SK-N-DZ (cell line): ENCODE results near the gene SRRT.

Experiments used
- DNase-seq: peaks from one replicate; pipeline ENCODE4 v3.0.0-alpha.2; 2015; ENCODE audit warnings: low spot score

Gene SRRT

GRCh38 chr7:100881136-100881535 lies 6.2 kb downstream of the SRRT start:
- DNase-seq = no peak

- no peak for DNase-seq
Observed at GRCh38 chr7:100882201-100882600, 7.3 kb downstream of the SRRT start.

- DNase-seq = no peak
Observed at GRCh38 chr7:100882785-100883526, 8.1 kb downstream of the SRRT start.

- no peak for DNase-seq
Observed at GRCh38 chr7:100884736-100885439, 10.0 kb downstream of the SRRT start.

- no peak for DNase-seq
Observed at GRCh38 chr7:100885440-100886141, 10.7 kb downstream of the SRRT start.

- DNase-seq = no peak
Observed at GRCh38 chr7:100886142-100886935, 11.4 kb downstream of the SRRT start.

- no peak for DNase-seq
Observed at GRCh38 chr7:100886936-100887515, 12.1 kb downstream of the SRRT start.

GRCh38 chr7:100887516-100888290 lies 12.8 kb downstream of the SRRT start:
- no peak for DNase-seq

- DNase-seq = no peak
Observed at GRCh38 chr7:100888291-100888987, 13.5 kb downstream of the SRRT start.

- no peak for DNase-seq
Observed at GRCh38 chr7:100888988-100889750, 14.3 kb downstream of the SRRT start, which contains the start of gene UFSP1. Gene UFSP1, minus strand, starts transcription at chr7:100889715. Its CDS starts 444 bp downstream, at chr7:100889271.

- DNase-seq = no peak
Observed at GRCh38 chr7:100890653-100891567, 16.0 kb downstream of the SRRT start.

GRCh38 chr7:100891568-100892247 lies 16.8 kb downstream of the SRRT start:
- DNase-seq = no peak

- no peak for DNase-seq
Observed at GRCh38 chr7:100892364-100893317, 17.7 kb downstream of the SRRT start.

GRCh38 chr7:100893318-100893895 lies 18.5 kb downstream of the SRRT start:
- DNase-seq = no peak

GRCh38 chr7:100893910-100894721 lies 19.2 kb downstream of the SRRT start:
- no peak for DNase-seq
